H1 (cell line): ENCODE measurements around the gene DHH. TPM values are rescaled to one million over a fixed set of nuclear protein-coding genes. Genes with fewer than 3 reads are reported as not detected.

Source experiments
- CTCF ChIA-PET: fragments of 300-600 bp; sonication (Branson Sonifier 250); formaldehyde crosslinking; loops from one replicate; lab custom pipeline; 2021; ENCODE audit not compliant: partially characterized antibody; lab: Charles Lee
- POLR2A ChIA-PET: fragments of 300-600 bp; sonication (Branson Sonifier 250); formaldehyde crosslinking; loops from one replicate; lab custom pipeline; 2021; ENCODE audit warnings: inconsistent platforms; ENCODE audit not compliant: partially characterized antibody; lab: Charles Lee
- DNase-seq, 2 experiments: peaks; one replicate each; pipeline versions ENCODE4 v3.0.0 to v3.0.0-alpha.2; 2010 to 2022; ENCODE audit warnings: low spot score in 2 of 2, low read depth in 1 of 2, mixed read lengths in 1 of 2
- FAIRE-seq: peaks from 2 replicates; lab custom pipeline; 2011; peaks lifted over from hg19 to GRCh38; lab: Jason Lieb, UNC
- H2AFZ ChIP-seq: 2 replicates; pipeline ENCODE4 v1.8.1; 2012; ENCODE audit warnings: low read length, inconsistent platforms
- H2AK5ac ChIP-seq: 2 replicates; pipeline ENCODE4 v1.6.1; 2013; ENCODE audit warnings: low read depth, low read length
- H2BK120ac ChIP-seq: replicated peaks from 2 replicates; pipeline ENCODE3; 2013; ENCODE audit warnings: low read depth, low read length, inconsistent platforms
- H2BK12ac ChIP-seq: 2 replicates; pipeline ENCODE4 v1.6.1; 2013; ENCODE audit warnings: low read depth, low read length
- H2BK15ac ChIP-seq: 2 replicates; pipeline ENCODE4 v1.6.1; 2013; ENCODE audit warnings: low read length
- H2BK20ac ChIP-seq: 2 replicates; pipeline ENCODE4 v1.6.1; 2013; ENCODE audit warnings: low read length
- H2BK5ac ChIP-seq: 2 replicates; pipeline ENCODE4 v1.6.1; 2013; ENCODE audit warnings: low read depth, low read length
- H3K14ac ChIP-seq: 2 replicates; pipeline ENCODE4 v1.6.1; 2013; ENCODE audit warnings: inconsistent platforms; ENCODE audit not compliant: insufficient read length
- H3K18ac ChIP-seq: 2 replicates; pipeline ENCODE4 v1.6.1; 2013; ENCODE audit warnings: low read length; ENCODE audit errors: extremely low read depth
- H3K23ac ChIP-seq: 2 replicates; pipeline ENCODE4 v1.6.1; 2013; ENCODE audit warnings: inconsistent platforms; ENCODE audit not compliant: insufficient read length
- H3K23me2 ChIP-seq: 2 replicates; pipeline ENCODE4 v1.6.1; 2013; ENCODE audit warnings: low read depth, low read length
- H3K27ac ChIP-seq: 2 replicates; pipeline ENCODE4 v1.6.1; 2011; ENCODE audit warnings: low read depth, low read length, inconsistent platforms
- H3K27me3 ChIP-seq, 4 experiments: replicated peaks in 1 of 4; 1 replicate in 1 of 4; 2 replicates in 3 of 4; pipeline versions ENCODE4 v1.6.1 to v1.8.1; 2011 to 2013; ENCODE audit warnings: low read length in 3 of 4, mild to moderate bottlenecking in 3 of 4, inconsistent platforms in 2 of 4, mixed read lengths in 2 of 4, moderate library complexity in 1 of 4; ENCODE audit not compliant: control insufficient read depth in 3 of 4, insufficient read depth in 3 of 4; ENCODE audit errors: extremely low read depth in 1 of 4
- H3K36me3 ChIP-seq, 4 experiments: 2 replicates each; pipeline versions ENCODE4 v1.6.1 to v1.8.1; 2011 to 2013; ENCODE audit warnings: mild to moderate bottlenecking in 4 of 4, low read length in 3 of 4, moderate library complexity in 2 of 4, control low read depth in 1 of 4, inconsistent platforms in 1 of 4; ENCODE audit not compliant: insufficient read depth in 4 of 4, control insufficient read depth in 2 of 4
- H3K4ac ChIP-seq: replicated peaks from 2 replicates; pipeline ENCODE3; 2013; ENCODE audit warnings: low read length, low read depth, mixed read lengths, inconsistent platforms; ENCODE audit not compliant: insufficient read length
- H3K4me1 ChIP-seq, 4 experiments: replicated peaks in 1 of 4; 1 replicate in 1 of 4; 2 replicates in 3 of 4; pipeline versions ENCODE4 v1.6.1 to v1.8.1; 2011 to 2013; ENCODE audit warnings: low read length in 3 of 4, inconsistent platforms in 2 of 4, mixed read lengths in 1 of 4; ENCODE audit not compliant: insufficient read depth in 4 of 4, control insufficient read depth in 3 of 4
- H3K4me2 ChIP-seq, 2 experiments: 2 replicates each; pipeline versions ENCODE4 v1.6.1 to v1.8.1; 2011 to 2013; ENCODE audit warnings: low read depth in 2 of 2, low read length in 2 of 2, control low read depth in 1 of 2, inconsistent platforms in 1 of 2, mild to moderate bottlenecking in 1 of 2; ENCODE audit not compliant: insufficient read depth in 1 of 2
- H3K4me3 ChIP-seq, 4 experiments: fragments of 200-600, 300-600 bp in 1 of 4; sonication (generic), shearing (Covaris generic), sonication (Bioruptor Twin) in 1 of 4; 2 replicates each; pipeline versions ENCODE4 v1.5.1 to v1.8.1; 2011 to 2016; ENCODE audit warnings: low read length in 4 of 4, low read depth in 3 of 4, control low read depth in 2 of 4, inconsistent platforms in 2 of 4, mild to moderate bottlenecking in 2 of 4, mixed read lengths in 1 of 4, moderate library complexity in 1 of 4; ENCODE audit not compliant: insufficient read depth in 2 of 4; ENCODE audit errors: extremely low read depth in 1 of 4
- H3K56ac ChIP-seq: replicated peaks from 2 replicates; pipeline ENCODE3; 2013; ENCODE audit warnings: low read depth, mild to moderate bottlenecking, mixed read lengths, low read length, inconsistent platforms; ENCODE audit not compliant: insufficient read length
- H3K79me1 ChIP-seq: 2 replicates; pipeline ENCODE4 v1.6.1; 2013; ENCODE audit warnings: low read depth, low read length, control low read depth
- H3K79me2 ChIP-seq, 2 experiments: 2 replicates each; pipeline versions ENCODE4 v1.6.1 to v1.8.1; 2012 to 2013; ENCODE audit warnings: low read length in 2 of 2, mild to moderate bottlenecking in 2 of 2, inconsistent platforms in 1 of 2; ENCODE audit not compliant: insufficient read depth in 2 of 2, control insufficient read depth in 1 of 2
- H3K9ac ChIP-seq, 4 experiments: replicated peaks in 1 of 4; 1 replicate in 1 of 4; 2 replicates in 3 of 4; pipeline versions ENCODE4 v1.6.1 to v1.8.1; 2011 to 2013; ENCODE audit warnings: low read depth in 3 of 4, low read length in 3 of 4, control low read depth in 2 of 4, mild to moderate bottlenecking in 2 of 4, moderate library complexity in 2 of 4, inconsistent platforms in 1 of 4; ENCODE audit errors: extremely low read depth in 1 of 4
- H3K9me3 ChIP-seq, 2 experiments: 2 replicates each; pipeline versions ENCODE4 v1.6.1 to v1.8.1; 2012 to 2013; ENCODE audit warnings: mild to moderate bottlenecking in 2 of 2, moderate library complexity in 2 of 2, control low read depth in 1 of 2, inconsistent platforms in 1 of 2, low read depth in 1 of 2, low read length in 1 of 2, mixed read lengths in 1 of 2; ENCODE audit not compliant: insufficient read depth in 2 of 2
- H4K20me1 ChIP-seq, 2 experiments: replicated peaks in 1 of 2; 2 replicates each; pipeline versions ENCODE3 to v1.8.1; 2011 to 2013; ENCODE audit warnings: inconsistent platforms in 2 of 2, low read length in 2 of 2, mild to moderate bottlenecking in 1 of 2; ENCODE audit not compliant: insufficient read depth in 2 of 2, control insufficient read depth in 1 of 2
- H4K5ac ChIP-seq: 2 replicates; pipeline ENCODE4 v1.6.1; 2013; ENCODE audit warnings: low read length, low read depth, mixed read lengths, inconsistent platforms; ENCODE audit not compliant: insufficient read length
- H4K8ac ChIP-seq: 2 replicates; pipeline ENCODE4 v1.8.0; 2013; ENCODE audit warnings: mild to moderate bottlenecking, moderate library complexity, low read length, inconsistent platforms; ENCODE audit not compliant: insufficient read depth; ENCODE audit errors: extremely low read depth
- H4K91ac ChIP-seq: replicated peaks from 2 replicates; pipeline ENCODE3; 2013; ENCODE audit warnings: low read length, mixed read lengths, inconsistent platforms; ENCODE audit not compliant: insufficient read length
- BCL11A ChIP-seq, 2 experiments: IDR thresholded peaks; one replicate each; pipeline ENCODE4 v1.6.1; 2011; ENCODE audit warnings: low read depth in 2 of 2, low read length in 2 of 2, mild to moderate bottlenecking in 2 of 2
- EP300 ChIP-seq, 2 experiments: IDR thresholded peaks; 1 replicate in 1 of 2; 2 replicates in 1 of 2; pipeline ENCODE4 v1.6.1; 2011 to 2012; ENCODE audit warnings: low read depth in 2 of 2, low read length in 2 of 2, mild to moderate bottlenecking in 2 of 2, borderline replicate concordance in 1 of 2, inconsistent platforms in 1 of 2, moderate library complexity in 1 of 2
- EZH2 ChIP-seq: fragments of 200-600 bp; sonication (generic); IDR thresholded peaks from 2 replicates; pipeline ENCODE4 v1.7.1; 2012; ENCODE audit warnings: low read depth, mild to moderate bottlenecking, moderate library complexity, low read length, inconsistent platforms; ENCODE audit not compliant: severe bottlenecking
- POLR2AphosphoS5 ChIP-seq: IDR thresholded peaks from 2 replicates; pipeline ENCODE4 v1.6.1; 2011; ENCODE audit warnings: low read depth, low read length
- RNF2 ChIP-seq: fragments of 200-900, 300-1000 bp; sonication (generic); IDR thresholded peaks from 2 replicates; pipeline ENCODE4 v1.7.1; 2016; ENCODE audit warnings: borderline replicate concordance, low read depth, mild to moderate bottlenecking, antibody characterized with exemption, low read length; ENCODE audit not compliant: poor library complexity, severe bottlenecking; ENCODE audit errors: missing control alignments
- SIN3A ChIP-seq, 2 experiments: IDR thresholded peaks in 1 of 2; conservative IDR thresholded peaks in 1 of 2; 2 replicates each; pipeline ENCODE4 v1.6.1; 2011 to 2012; ENCODE audit warnings: low read length in 2 of 2, improper control_type of control experiment in 1 of 2, low read depth in 1 of 2, mild to moderate bottlenecking in 1 of 2
- SIRT6 ChIP-seq: IDR thresholded peaks from one replicate; pipeline ENCODE4 v1.7.1; 2012; ENCODE audit warnings: low read length, inconsistent platforms
- SUZ12 ChIP-seq: fragments of 200-600 bp; sonication (generic); IDR thresholded peaks from 2 replicates; pipeline ENCODE4 v1.6.1; 2012; ENCODE audit warnings: mild to moderate bottlenecking, inconsistent platforms, low read length, moderate library complexity, mixed read lengths
- TCF12 ChIP-seq: IDR thresholded peaks from 2 replicates; pipeline ENCODE4 v1.6.1; 2011; ENCODE audit warnings: low read depth, mild to moderate bottlenecking, low read length
- TEAD4 ChIP-seq: IDR thresholded peaks from 2 replicates; pipeline ENCODE4 v1.6.1; 2012; ENCODE audit warnings: low read depth, low read length, inconsistent platforms, mixed read lengths
- WGBS, 2 experiments: shearing (Covaris generic) in 1 of 2; methylation state at CpG; one replicate each; pipeline versions ENCODE4 v1.1.6 to v1.1.7; 2013 to 2015; ENCODE audit warnings: low lambda C conversion rate in 2 of 2, mixed read lengths in 2 of 2, inconsistent platforms in 1 of 2, low coverage in 1 of 2, missing lambda C conversion rate in 1 of 2; ENCODE audit not compliant: insufficient replicate concordance in 2 of 2, insufficient coverage in 1 of 2, insufficient read length in 1 of 2; ENCODE audit errors: extremely low coverage in 1 of 2, missing lambda C conversion rate in 1 of 2; 5-methylcytosine and 5-hydroxymethylcytosine counted together
- polyA plus RNA-seq, 7 experiments: library from polyadenylated mRNA; depleted of rRNA in 3 of 7; stranded (reverse) in 5 of 7; unstranded in 2 of 7; fragments of >200 nt in 5 of 7; fragments of 200-250 nt in 2 of 7; gene quantifications; 1 replicate in 5 of 7; 2 replicates in 1 of 7; 4 replicates in 1 of 7; pipeline versions ENCODE4 v1.2.1 to v1.2.3, GENCODE V29; 2011 to 2013; ENCODE audit warnings: missing spikeins in 2 of 7, mixed read lengths in 2 of 7
- total RNA-seq: library from RNA; stranded (reverse); fragmentation: NEBNext Ultra II Directional; extraction: Animal tissue kit (Norgen Biotek cat#: 25700); gene quantifications from 2 replicates; pipeline ENCODE4 v1.2.1, GENCODE V29; 2021

The DHH gene
- total and polyA plus RNA-seq, 2 of the 8 experiments (the other 6 are each of a cell fraction or from before 2014, with no cell fraction given), result 0.03 to 0.11 TPM

DNA sequence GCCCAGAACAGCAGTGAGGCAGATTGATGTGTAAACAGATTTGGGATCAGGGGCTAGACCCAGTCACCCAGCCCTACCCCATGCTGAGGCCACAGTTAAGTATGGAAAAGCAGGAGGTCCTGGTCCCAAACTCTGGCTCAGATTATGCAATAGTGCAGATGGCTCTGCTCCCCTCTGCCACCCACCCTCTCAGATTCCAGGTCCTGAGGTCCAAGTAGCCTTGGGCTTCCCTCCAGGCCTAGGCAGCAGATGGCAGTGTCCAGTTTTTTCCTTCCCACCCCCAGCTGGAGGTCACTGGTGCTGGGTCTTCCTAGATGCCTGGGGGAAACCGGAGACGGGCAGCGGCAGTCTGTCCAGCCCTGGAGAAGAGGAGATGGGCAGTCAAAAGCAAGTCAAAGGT is 2.8 kb upstream of the DHH start:
- H3K18ac ChIP-seq, result no peak overlapping the region
- no peak for TF ChIP-seq EP300 (IDR thresholded peaks at IDR 0.05; ENCODE audit: borderline replicate concordance in 1 of 2, low read depth in 2 of 2, low read length in 2 of 2)
- TF ChIP-seq SIRT6, result no peak
- no peak for TF ChIP-seq POLR2AphosphoS5
- TF ChIP-seq SUZ12, result no peak
- TF ChIP-seq TEAD4, result no peak
- TF ChIP-seq RNF2, result no peak
- TF ChIP-seq EZH2, result no peak
- no peak for TF ChIP-seq SIN3A (conservative IDR thresholded peaks at IDR 0.05 in 1 of 2, IDR thresholded peaks at IDR 0.05 in 1 of 2; ENCODE audit: low read depth in 1 of 2, low read length in 2 of 2)
- no peak for TF ChIP-seq BCL11A (IDR thresholded peaks at IDR 0.05; ENCODE audit: low read depth in 2 of 2, low read length in 2 of 2)
- no peak for TF ChIP-seq TCF12

More for the DNA sequence above, 2.8 kb upstream of the DHH start:
- Histone ChIP-seq H2BK15ac (0 out of 2 replicates have a peak overlapping the region, but pooled peaks have one; percentile 53), H3K27me3 (peaks cover 16 to 31% (median 30%) of the 10 kb centered on the region in 4 experiments), H4K5ac (no peak overlapping the region), H3K56ac (no peak overlapping the region), H4K20me1 (peaks cover 2% of the 10 kb centered on the region in 2 experiments), H3K9me3 (no peaks in the 10 kb centered on the region), H3K4me1 (peaks cover 0 to 15% (median 9%) of the 10 kb centered on the region in 4 experiments; a peak in 5 of 7 replicates), H2BK5ac (no peak overlapping the region), H2BK120ac (no peak overlapping the region), H3K79me1 (no peaks in the 10 kb centered on the region), H3K23ac (no peak overlapping the region), H2BK20ac (no peak overlapping the region), H2AK5ac (no peak overlapping the region), H4K8ac (no peak overlapping the region), H3K79me2 (no peaks in the 10 kb centered on the region), H4K91ac (no peak overlapping the region), H3K14ac (no peak overlapping the region), H2AFZ (no peak overlapping the region), H3K4ac (no peak overlapping the region), H3K4me3 (no peak overlapping the region), H3K9ac (no peak overlapping the region; a peak in 1 of 7 replicates), H3K36me3 (peaks cover 10 to 23% (median 18%) of the 10 kb centered on the region in 4 experiments; a peak in 6 of 8 replicates), H3K23me2 (peaks cover 6% of the 10 kb centered on the region), H3K4me2 (no peak overlapping the region), H2BK12ac (no peak overlapping the region), H3K27ac (no peak overlapping the region)
- 88% methylated on average over 3 of the region's 3 CpGs; no CpG with 5 or more reads in 1 of the 2 experiments for WGBS, 2 experiments
- DNase-seq, result no peak
- FAIRE-seq, result no peak
- ChIA-PET POLR2A (interaction anchor here (1.2 to 6.4 kb wide), 5 partner anchors 8 to 64 kb away, joined by 3 to 66 read pairs (median 7); partner anchors contain the start of genes LMBR1L and TUBA1B), CTCF (interaction anchor here (0.7 to 16.2 kb wide), 14 partner anchors 10 to 279 kb away, joined by 3 to 235 read pairs (median 6); partner anchors contain the start of genes LMBR1L, RHEBL1 and TUBA1B)
